Measurements from ENCODE around the gene NUTM2D. TPM values are rescaled to one million over a fixed set of nuclear protein-coding genes. Genes with fewer than 3 reads are reported as not detected.
"Not testable (repeated sequence)": the region's sequence is repeated elsewhere in the genome, so short reads cannot be mapped to it uniquely, and the experiment has no call there.

NUTM2D gene
- total and polyA plus RNA-seq, 2 of the 4 experiments (the other 2 are of a cell fraction): 0.54 to 1.9 TPM

DNA sequence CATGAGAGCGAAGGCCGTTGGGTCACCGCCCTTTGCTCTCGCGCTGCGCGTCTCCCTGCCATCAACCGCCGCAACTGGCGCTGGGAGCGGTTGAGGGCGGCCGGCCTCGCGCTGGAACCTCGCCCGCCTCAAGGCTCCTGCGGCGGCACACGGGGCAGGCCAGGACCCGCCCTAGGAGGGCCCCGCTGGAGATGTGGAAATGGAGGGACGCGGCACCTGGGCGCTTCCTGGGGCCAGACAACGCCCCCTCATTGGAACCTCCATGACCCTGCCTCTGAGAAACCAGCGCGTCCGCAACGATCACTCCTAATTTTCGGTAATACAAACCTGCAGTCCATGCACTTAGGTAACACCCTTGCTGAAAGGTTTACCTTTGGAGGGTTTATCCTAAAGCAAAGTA, 2.4 kb upstream of the NUTM2D start:
- H2BK15ac ChIP-seq (ENCODE audit: low read depth, low read length); H3K23ac ChIP-seq (ENCODE audit: low read depth, low read length); DNase-seq; intact Hi-C loops (cut with micrococcal nuclease); H2BK5ac ChIP-seq (ENCODE audit: low read depth, low read length, poor library complexity, severe bottlenecking); H3K4me3 ChIP-seq (ENCODE audit: insufficient read depth, low read depth, low read length); ATAC-seq (ENCODE audit: low read depth); POLR2A ChIA-PET (ENCODE audit: unreplicated experiment); H3K18ac ChIP-seq (ENCODE audit: low read depth, low read length); H4K91ac ChIP-seq (ENCODE audit: insufficient read depth, low read depth, low read length); BruUV-seq (replicated peaks); H3K36me3 ChIP-seq (ENCODE audit: control insufficient read depth, insufficient read depth, low read length); H2BK120ac ChIP-seq (ENCODE audit: low read depth, low read length); H3K56ac ChIP-seq (ENCODE audit: extremely low read depth, insufficient read depth, low read length); H3K27ac ChIP-seq (ENCODE audit: insufficient read depth, low read length); H4K5ac ChIP-seq (ENCODE audit: low read depth, low read length); H3K14ac ChIP-seq (replicated peaks; ENCODE audit: low read depth, low read length); dilution Hi-C loops (cut with HindIII; ENCODE audit: low sequenced_read_pairs, unreplicated experiment); H2AK9ac ChIP-seq (replicated peaks; ENCODE audit: low read depth, low read length, poor library complexity); H3K27me3 ChIP-seq (ENCODE audit: control insufficient read depth, insufficient read depth, low read length); H3K4me2 ChIP-seq (ENCODE audit: low read depth, low read length); H3K79me1 ChIP-seq (ENCODE audit: low read depth in 1 of 2, low read length in 2 of 2); H4K20me1 ChIP-seq (ENCODE audit: insufficient read depth, low read length); in situ Hi-C loops (cut with MboI; ENCODE audit: low sequenced_read_pairs); H2AK5ac ChIP-seq (ENCODE audit: low read depth, low read length); H3K9me1 ChIP-seq (ENCODE audit: insufficient read depth, low read length); H4K8ac ChIP-seq (ENCODE audit: low read depth in 2 of 2, low read length in 2 of 2); H3K4ac ChIP-seq (ENCODE audit: low read depth, low read length); H3K9me3 ChIP-seq (ENCODE audit: control insufficient read depth, insufficient read depth, low read length); CTCF ChIA-PET; H3K9ac ChIP-seq (ENCODE audit: low read depth, low read length); H3K4me1 ChIP-seq (ENCODE audit: control insufficient read depth, insufficient read depth, low read length); H2BK20ac ChIP-seq (ENCODE audit: low read depth, low read length); H2AFZ ChIP-seq (replicated peaks; ENCODE audit: low read length, poor library complexity): not testable (repeated sequence)
- no CpG with 5 or more reads among the region's 31 CpGs for WGBS, 2 experiments (ENCODE audit: extremely low coverage in 2 of 2, insufficient read length in 1 of 2)

DNA sequence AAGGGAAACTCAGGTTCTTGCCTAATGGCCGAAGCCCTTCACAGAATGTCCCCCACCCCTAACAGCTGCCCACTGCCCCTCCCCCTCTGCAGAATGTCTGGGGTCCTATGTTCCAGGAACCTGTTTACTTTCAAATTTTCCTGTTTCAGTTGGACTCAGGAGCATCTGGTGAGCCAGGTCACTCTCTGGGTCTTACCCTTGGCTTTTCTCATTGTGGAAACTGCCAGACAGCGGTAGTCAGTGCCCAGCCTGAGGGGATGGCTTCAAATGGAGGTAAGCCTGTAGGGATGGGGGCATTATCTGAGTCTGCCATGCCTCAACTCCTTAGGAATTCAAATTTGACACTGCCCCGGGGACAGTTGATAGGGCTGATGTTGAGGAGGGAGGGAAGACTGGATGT, 615 bp downstream of the NUTM2D start:
- H3K9me3 ChIP-seq (ENCODE audit: control insufficient read depth, insufficient read depth, low read length); H3K27ac ChIP-seq (ENCODE audit: insufficient read depth, low read length); POLR2A ChIA-PET (ENCODE audit: unreplicated experiment); H3K4me2 ChIP-seq (ENCODE audit: low read depth, low read length); H4K20me1 ChIP-seq (ENCODE audit: insufficient read depth, low read length); H2BK15ac ChIP-seq (ENCODE audit: low read depth, low read length); H3K23ac ChIP-seq (ENCODE audit: low read depth, low read length); H3K56ac ChIP-seq (ENCODE audit: extremely low read depth, insufficient read depth, low read length); H2AFZ ChIP-seq (replicated peaks; ENCODE audit: low read length, poor library complexity); BruUV-seq (replicated peaks); H3K9ac ChIP-seq (ENCODE audit: low read depth, low read length); CTCF ChIA-PET; H3K18ac ChIP-seq (ENCODE audit: low read depth, low read length); H2AK5ac ChIP-seq (ENCODE audit: low read depth, low read length); H2BK120ac ChIP-seq (ENCODE audit: low read depth, low read length); H3K14ac ChIP-seq (replicated peaks; ENCODE audit: low read depth, low read length); intact Hi-C loops (cut with micrococcal nuclease); dilution Hi-C loops (cut with HindIII; ENCODE audit: low sequenced_read_pairs, unreplicated experiment); H4K8ac ChIP-seq (ENCODE audit: low read depth in 2 of 2, low read length in 2 of 2); DNase-seq; H3K4ac ChIP-seq (ENCODE audit: low read depth, low read length); H3K4me1 ChIP-seq (ENCODE audit: control insufficient read depth, insufficient read depth, low read length); in situ Hi-C loops (cut with MboI; ENCODE audit: low sequenced_read_pairs); H4K91ac ChIP-seq (ENCODE audit: insufficient read depth, low read depth, low read length); H2BK5ac ChIP-seq (ENCODE audit: low read depth, low read length, poor library complexity, severe bottlenecking); ATAC-seq (ENCODE audit: low read depth); H3K4me3 ChIP-seq (ENCODE audit: insufficient read depth, low read depth, low read length); H3K27me3 ChIP-seq (ENCODE audit: control insufficient read depth, insufficient read depth, low read length); H3K36me3 ChIP-seq (ENCODE audit: control insufficient read depth, insufficient read depth, low read length); H2AK9ac ChIP-seq (replicated peaks; ENCODE audit: low read depth, low read length, poor library complexity); H3K79me1 ChIP-seq (ENCODE audit: low read depth in 1 of 2, low read length in 2 of 2); H2BK20ac ChIP-seq (ENCODE audit: low read depth, low read length); H3K9me1 ChIP-seq (ENCODE audit: insufficient read depth, low read length); H4K5ac ChIP-seq (ENCODE audit: low read depth, low read length): not testable (repeated sequence)
- no CpG with 5 or more reads among the region's 3 CpGs for WGBS, 2 experiments (ENCODE audit: extremely low coverage in 2 of 2, insufficient read length in 1 of 2)
